Mammary microvascular endothelial cell (primary cell): ENCODE results near the gene OR51V1. TPM values are rescaled to one million over a fixed set of nuclear protein-coding genes. Genes with fewer than 3 reads are reported as not detected.

Experiments used
- total RNA-seq: library from RNA; depleted of rRNA; stranded (reverse); fragments of >200 nt; gene quantifications from 2 replicates; pipeline ENCODE4 v1.2.3, GENCODE V29; 2015

OR51V1 gene
- total RNA-seq, result not detected in 2 replicates

GRCh38 chr11:5200582-5200981 lies at the start of gene OR51V1:
Gene OR51V1 (minus strand): TSS chr11:5200682. CDS start chr11:5200682, 0 bp downstream.

GRCh38 chr11:5249807-5250396 lies 49.4 kb upstream of the OR51V1 start, which contains the start of gene HBG1:
Gene HBG1 (minus strand): TSS chr11:5249857. CDS start chr11:5249804, 53 bp downstream.

GRCh38 chr11:5234381-5234834 lies 33.9 kb upstream of the OR51V1 start, which contains the start of gene HBD:
Gene HBD (minus strand): TSS chr11:5234483. CDS start chr11:5234433, 50 bp downstream.

GRCh38 chr11:5226732-5227310 lies 26.3 kb upstream of the OR51V1 start, which contains the start of gene HBB:
Gene HBB (minus strand): TSS chr11:5227071. CDS start chr11:5227021, 50 bp downstream.

GRCh38 chr11:5154657-5155056 lies 45.8 kb downstream of the OR51V1 start, which contains the start of gene OR52A1:
Gene OR52A1 (minus strand): TSS chr11:5154757. CDS start chr11:5152369, 2,388 bp downstream.

Other genes with a start within 250 kb of the OR51V1 start
- not detected in 2 replicates for gene OR51A2, start 245.0 kb downstream of the OR51V1 start, total RNA-seq
- not detected in 2 replicates for gene OR51L1, start 205.8 kb downstream of the OR51V1 start, total RNA-seq
- gene OR52J3, start 154.2 kb downstream of the OR51V1 start, total RNA-seq, result not detected in 2 replicates
- not detected in 2 replicates for gene OR52E2, start 141.1 kb downstream of the OR51V1 start, total RNA-seq
- not detected in 2 replicates for gene OR52E1, start 131.1 kb downstream of the OR51V1 start, total RNA-seq
- gene OR52A5, start 62.3 kb downstream of the OR51V1 start, total RNA-seq, result not detected in 2 replicates
- gene OR52A1, start 45.9 kb downstream of the OR51V1 start, total RNA-seq, result not detected in 2 replicates
- gene HBB, start 26.4 kb upstream of the OR51V1 start, total RNA-seq, result not detected in 2 replicates
- gene HBD, start 33.8 kb upstream of the OR51V1 start, total RNA-seq, result not detected in 2 replicates
- gene HBG1, start 49.2 kb upstream of the OR51V1 start, total RNA-seq, result not detected in 2 replicates
- not detected in 2 replicates for gene HBG2, start 54.1 kb upstream of the OR51V1 start, total RNA-seq
- gene HBE1, start 69.3 kb upstream of the OR51V1 start, total RNA-seq, result not detected in 2 replicates
- not detected in 2 replicates for gene OR51B4, start 101.3 kb upstream of the OR51V1 start, total RNA-seq
- not detected in 2 replicates for gene OR51B2, start 123.6 kb upstream of the OR51V1 start, total RNA-seq
- gene OR51B5, start 142.8 kb upstream of the OR51V1 start, total RNA-seq, result not detected in 2 replicates
- gene OR51B6, start 150.8 kb upstream of the OR51V1 start, total RNA-seq, result not detected in 2 replicates
- gene OR51M1, start 183.1 kb upstream of the OR51V1 start, total RNA-seq, result not detected in 2 replicates
- not detected in 2 replicates for gene OR51Q1, start 221.4 kb upstream of the OR51V1 start, total RNA-seq
- not detected in 2 replicates for gene OR51I1, start 240.8 kb upstream of the OR51V1 start, total RNA-seq
- not detected in 2 replicates for gene OR51I2, start 248.6 kb upstream of the OR51V1 start, total RNA-seq